ENCODE results near the gene CCDC83. TPM values are rescaled to one million over a fixed set of nuclear protein-coding genes. Genes with fewer than 3 reads are reported as not detected.
A peak's percentile ranks its signal among the peaks of the same experiment; 100 is the strongest.

Gene CCDC83
- total RNA-seq, 6 donors from 2014 or later = not detected

DNA sequence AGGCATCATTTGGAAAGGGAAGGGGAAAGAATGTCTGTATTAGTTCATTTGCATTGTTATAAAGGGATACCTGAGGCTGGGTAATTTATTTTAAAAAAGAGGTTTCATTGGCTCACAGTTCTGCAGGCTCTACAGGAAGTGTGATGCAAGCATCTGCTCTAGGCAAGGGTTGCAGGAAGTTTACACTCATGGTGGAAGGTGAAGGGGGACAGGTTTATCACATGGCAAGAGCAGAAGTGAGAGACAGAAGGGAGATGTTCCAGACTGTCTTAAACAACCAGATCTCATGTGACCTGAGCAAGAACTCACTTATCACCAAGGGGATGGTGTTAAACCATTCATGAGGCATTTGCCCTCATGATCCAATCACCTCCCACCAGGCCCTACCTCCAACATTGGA, 90.6 kb downstream of the CCDC83 start:
- TF ChIP-seq POLR2AphosphoS5 (IDR thresholded peaks at IDR 0.05) = no peak
- TF ChIP-seq, protein P1, sequence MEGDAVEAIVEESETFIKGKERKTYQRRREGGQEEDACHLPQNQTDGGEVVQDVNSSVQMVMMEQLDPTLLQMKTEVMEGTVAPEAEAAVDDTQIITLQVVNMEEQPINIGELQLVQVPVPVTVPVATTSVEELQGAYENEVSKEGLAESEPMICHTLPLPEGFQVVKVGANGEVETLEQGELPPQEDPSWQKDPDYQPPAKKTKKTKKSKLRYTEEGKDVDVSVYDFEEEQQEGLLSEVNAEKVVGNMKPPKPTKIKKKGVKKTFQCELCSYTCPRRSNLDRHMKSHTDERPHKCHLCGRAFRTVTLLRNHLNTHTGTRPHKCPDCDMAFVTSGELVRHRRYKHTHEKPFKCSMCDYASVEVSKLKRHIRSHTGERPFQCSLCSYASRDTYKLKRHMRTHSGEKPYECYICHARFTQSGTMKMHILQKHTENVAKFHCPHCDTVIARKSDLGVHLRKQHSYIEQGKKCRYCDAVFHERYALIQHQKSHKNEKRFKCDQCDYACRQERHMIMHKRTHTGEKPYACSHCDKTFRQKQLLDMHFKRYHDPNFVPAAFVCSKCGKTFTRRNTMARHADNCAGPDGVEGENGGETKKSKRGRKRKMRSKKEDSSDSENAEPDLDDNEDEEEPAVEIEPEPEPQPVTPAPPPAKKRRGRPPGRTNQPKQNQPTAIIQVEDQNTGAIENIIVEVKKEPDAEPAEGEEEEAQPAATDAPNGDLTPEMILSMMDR (IDR thresholded peaks at IDR 0.05) = no peak
- peak in 1 of 4 donors; percentile 22 for TF ChIP-seq EP300 (IDR thresholded peaks at IDR 0.05)
- no peak for TF ChIP-seq POLR2A (IDR thresholded peaks at IDR 0.05)
- no peaks in the 10 kb centered on the region for H3K9me3 ChIP-seq
- H3K27me3 ChIP-seq = no peaks in the 10 kb centered on the region
- H3K27ac ChIP-seq = no peak overlapping the region
- peaks cover 25 to 40% (median 30%) of the 10 kb centered on the region in 4 donors for H3K4me1 ChIP-seq
- DNase-seq = no peak
- H3K36me3 ChIP-seq = no peaks in the 10 kb centered on the region
- H3K4me3 ChIP-seq = no peak overlapping the region
- no peak for ATAC-seq (ENCODE audit: low FRiP score in 2 of 2)

DNA sequence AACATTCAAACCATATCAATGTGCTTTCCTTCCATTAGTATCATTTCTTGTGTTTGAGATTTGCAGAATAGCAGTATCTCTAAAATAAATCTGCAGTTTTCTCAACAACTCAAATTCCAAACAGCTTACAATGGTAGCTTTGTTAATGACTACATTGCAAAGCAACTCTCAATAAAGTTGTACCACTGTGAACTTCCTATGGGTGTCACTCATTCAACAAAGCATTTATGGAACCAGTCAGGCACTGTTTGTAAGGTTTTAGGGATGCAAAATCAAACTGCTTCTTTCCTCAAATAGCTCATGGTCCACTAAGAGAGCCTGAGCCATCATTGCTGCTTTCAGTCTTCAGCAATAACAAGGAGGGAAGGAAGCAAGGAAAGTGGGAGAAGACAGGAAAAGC, 91.0 kb downstream of the CCDC83 start:
- Histone ChIP-seq H3K4me3 (no peak overlapping the region), H3K9me3 (no peaks in the 10 kb centered on the region), H3K27ac (no peak overlapping the region), H3K36me3 (no peaks in the 10 kb centered on the region), H3K4me1 (peaks cover 25 to 40% (median 30%) of the 10 kb centered on the region in 4 donors), H3K27me3 (no peaks in the 10 kb centered on the region)
- TF ChIP-seq, protein P1 (IDR thresholded peaks at IDR 0.05) = no peak
- TF ChIP-seq POLR2AphosphoS5 (IDR thresholded peaks at IDR 0.05) (no peak), POLR2A (IDR thresholded peaks at IDR 0.05) (no peak), EP300 (IDR thresholded peaks at IDR 0.05) (no peak)
- no peak for DNase-seq
- ATAC-seq (ENCODE audit: low FRiP score in 2 of 2) = no peak

DNA sequence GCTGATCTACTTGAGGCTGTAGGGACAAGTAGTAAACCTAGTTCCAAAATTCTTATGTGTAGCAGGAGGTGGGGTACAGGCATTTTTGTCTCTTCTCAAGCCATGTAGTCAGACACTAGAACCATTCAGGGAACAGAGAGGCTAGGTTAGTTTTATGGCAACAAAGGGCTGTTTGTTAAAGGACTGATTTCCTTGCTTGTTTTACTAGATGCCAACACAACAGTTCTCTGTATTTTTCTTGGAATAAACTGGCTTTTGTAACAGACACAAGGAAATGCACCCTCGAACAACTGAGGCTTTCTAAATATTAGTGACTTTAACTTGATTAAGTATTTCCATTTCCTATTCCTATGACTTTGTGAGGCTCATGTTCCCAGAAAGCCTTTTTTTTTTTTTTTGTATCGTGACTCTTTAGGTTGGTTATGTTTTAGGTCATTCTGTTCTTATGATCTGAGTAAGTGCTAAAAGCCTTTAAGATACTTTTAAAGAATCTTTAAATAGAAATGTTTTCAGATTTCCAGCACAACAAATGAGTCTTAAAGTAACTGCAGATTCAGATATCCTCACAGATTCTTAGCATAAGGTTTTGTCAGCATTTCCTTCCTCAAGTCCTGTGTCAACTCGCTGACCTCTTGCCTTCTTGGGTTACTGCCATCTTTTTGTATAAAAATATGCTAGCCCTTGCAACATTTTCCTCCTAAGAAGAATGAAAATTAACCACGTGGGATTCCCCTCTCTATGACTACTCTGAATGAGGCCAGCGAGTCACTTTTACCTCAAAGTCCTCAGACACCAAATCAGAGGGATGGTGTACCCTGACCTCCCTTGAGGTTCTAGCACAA, 92.5 kb downstream of the CCDC83 start:
- Histone ChIP-seq H3K27ac (peak overlapping the region; percentile 31 to 66 (median 43)), H3K27me3 (no peaks in the 10 kb centered on the region), H3K4me3 (no peak overlapping the region), H3K4me1 (peaks cover 25 to 40% (median 28%) of the 10 kb centered on the region in 4 donors), H3K9me3 (no peaks in the 10 kb centered on the region), H3K36me3 (no peaks in the 10 kb centered on the region)
- 5 to 7% methylated on average over 5 of the region's 5 CpGs for WGBS, 2 donors
- no peak for TF ChIP-seq POLR2A (IDR thresholded peaks at IDR 0.05)
- peak; percentile 31 to 58 for TF ChIP-seq POLR2AphosphoS5 (IDR thresholded peaks at IDR 0.05)
- ATAC-seq (ENCODE audit: low FRiP score in 2 of 2) (peak; percentile 77 to 83), DNase-seq (peak in 1 of 2 donors; percentile 49)

DNA sequence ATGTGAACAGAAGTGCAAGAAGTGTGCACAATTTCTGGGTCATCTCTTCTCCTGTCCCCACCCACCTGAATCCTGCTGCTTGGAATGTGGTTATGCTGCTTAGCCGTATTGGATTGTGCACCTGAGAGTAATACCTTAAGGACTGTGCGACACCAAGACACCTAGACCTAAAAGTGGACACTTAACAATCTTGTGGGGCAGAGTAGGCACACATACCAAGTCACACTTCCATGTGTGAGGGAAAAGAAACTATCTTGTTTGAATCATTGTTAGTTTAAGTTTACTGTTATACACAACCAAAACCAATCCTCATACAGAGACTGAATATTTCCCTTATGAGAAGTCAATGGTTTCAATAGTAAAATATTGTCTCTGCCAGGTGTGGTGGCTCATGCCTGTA, 93.7 kb downstream of the CCDC83 start:
- DNase-seq (no peak), ATAC-seq (ENCODE audit: low FRiP score in 2 of 2) (peak; percentile 23 to 70)
- no peaks in the 10 kb centered on the region for H3K9me3 ChIP-seq
- no peak overlapping the region for H3K4me3 ChIP-seq
- H3K27ac ChIP-seq = no peak overlapping the region
- TF ChIP-seq EP300 (IDR thresholded peaks at IDR 0.05) = no peak
- TF ChIP-seq POLR2AphosphoS5 (IDR thresholded peaks at IDR 0.05) = peak in 1 of 2 donors; percentile 25
- TF ChIP-seq, protein P1 (IDR thresholded peaks at IDR 0.05) = no peak
- H3K4me1 ChIP-seq = peaks cover 28 to 40% (median 31%) of the 10 kb centered on the region in 4 donors
- WGBS, 2 donors = 74 to 84% methylated on average over 2 of the region's 2 CpGs
- peaks cover 0 to 3% (median 0%) of the 10 kb centered on the region in 4 donors for H3K36me3 ChIP-seq
- H3K27me3 ChIP-seq = no peaks in the 10 kb centered on the region

DNA sequence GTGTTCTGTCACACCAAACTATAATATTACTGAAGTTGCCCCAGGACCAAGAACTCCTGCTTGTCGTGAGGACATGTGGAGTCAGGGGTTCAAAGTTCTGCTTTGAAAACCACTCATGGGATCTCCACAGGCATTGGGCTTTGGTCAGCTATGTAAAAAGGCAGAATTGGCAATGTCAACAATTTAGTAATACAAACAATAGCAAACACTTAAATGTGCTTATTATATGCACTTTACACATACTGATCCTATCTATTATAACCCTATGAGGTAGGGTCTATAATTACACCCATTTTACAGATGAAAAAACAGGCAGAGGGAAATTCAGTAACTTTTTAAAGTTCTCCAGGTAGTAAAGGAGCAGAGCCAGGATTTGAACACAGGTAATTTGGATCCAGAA, 94.6 kb downstream of the CCDC83 start:
- Histone ChIP-seq H3K9me3 (no peaks in the 10 kb centered on the region), H3K4me3 (no peak overlapping the region), H3K27me3 (no peaks in the 10 kb centered on the region), H3K27ac (no peak overlapping the region), H3K4me1 (peaks cover 31 to 40% (median 36%) of the 10 kb centered on the region in 4 donors), H3K36me3 (peaks cover 0 to 6% (median 2%) of the 10 kb centered on the region in 4 donors)
- TF ChIP-seq POLR2A (IDR thresholded peaks at IDR 0.05) = no peak
- no peak for TF ChIP-seq POLR2AphosphoS5 (IDR thresholded peaks at IDR 0.05)
- TF ChIP-seq, protein P1 (IDR thresholded peaks at IDR 0.05) = no peak
- no peak for TF ChIP-seq EP300 (IDR thresholded peaks at IDR 0.05)
- WGBS, 2 donors = 71 to 94% methylated on average over 1 of the region's 1 CpG
- no peak for DNase-seq
- ATAC-seq (ENCODE audit: low FRiP score in 2 of 2) = no peak
